ENCODE data around the gene TH.

Gene TH

DNA sequence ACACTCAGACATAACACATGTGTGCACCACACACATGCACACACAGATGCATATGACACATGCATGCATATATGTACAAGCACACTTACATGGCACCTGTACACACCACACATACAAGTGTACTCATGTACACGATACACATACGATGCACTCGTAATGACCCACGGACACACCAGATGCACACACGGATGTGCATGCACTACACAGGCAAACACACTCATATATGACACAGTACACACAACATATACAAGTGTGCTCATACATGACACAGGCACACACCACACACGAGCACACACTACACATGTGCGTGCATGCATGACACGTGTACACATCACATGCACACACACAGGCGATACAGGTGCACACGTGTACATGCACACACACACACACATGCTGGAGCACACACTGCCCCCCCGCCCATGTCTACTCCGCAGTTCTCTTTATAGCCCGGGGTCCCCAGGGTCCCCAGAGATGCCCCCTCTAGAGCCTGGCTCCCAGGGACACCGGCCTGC, 4.8 kb upstream of the TH start:
- DNase-seq = no peak

DNA sequence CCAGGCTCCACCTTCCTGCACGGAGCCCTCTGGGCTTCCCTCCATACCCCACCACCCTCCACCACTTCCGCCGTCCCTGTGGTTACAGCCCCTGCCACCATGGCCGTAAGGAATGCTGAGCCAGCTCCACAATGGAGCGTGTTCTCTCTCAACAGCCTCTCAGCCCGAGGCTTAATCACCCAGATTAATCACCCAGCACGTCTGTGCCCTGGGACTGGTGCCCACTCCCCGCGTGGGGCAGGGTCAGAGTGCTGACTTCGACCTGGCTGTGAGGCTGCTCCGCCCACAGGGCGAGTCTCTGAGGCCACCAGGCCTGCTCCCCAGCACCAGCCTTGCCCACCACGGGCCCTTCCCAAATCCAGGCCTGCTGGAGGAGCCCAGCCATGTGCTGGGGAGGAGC, 4.0 kb upstream of the TH start:
- DNase-seq = no peak

DNA sequence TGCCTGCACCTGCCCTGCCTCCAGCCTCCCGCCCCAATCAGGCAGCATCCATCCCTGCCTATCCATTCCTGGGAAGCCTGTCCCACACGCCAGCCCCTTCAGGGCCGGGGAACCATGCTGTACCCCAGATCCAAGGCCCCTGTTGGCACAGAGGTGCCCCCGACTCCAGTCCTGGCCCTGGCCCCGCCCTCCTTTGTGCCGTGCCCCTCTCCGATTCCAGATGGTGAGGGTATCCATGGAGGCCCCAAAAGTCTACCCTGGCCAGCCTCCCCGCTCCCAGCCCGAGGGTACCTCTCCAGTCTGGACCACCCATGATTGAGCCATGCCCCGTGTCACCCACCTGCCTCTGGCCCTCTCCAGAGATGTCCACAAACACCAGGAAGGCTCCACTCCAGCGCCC, 2.7 kb upstream of the TH start:
- no peak for DNase-seq

DNA sequence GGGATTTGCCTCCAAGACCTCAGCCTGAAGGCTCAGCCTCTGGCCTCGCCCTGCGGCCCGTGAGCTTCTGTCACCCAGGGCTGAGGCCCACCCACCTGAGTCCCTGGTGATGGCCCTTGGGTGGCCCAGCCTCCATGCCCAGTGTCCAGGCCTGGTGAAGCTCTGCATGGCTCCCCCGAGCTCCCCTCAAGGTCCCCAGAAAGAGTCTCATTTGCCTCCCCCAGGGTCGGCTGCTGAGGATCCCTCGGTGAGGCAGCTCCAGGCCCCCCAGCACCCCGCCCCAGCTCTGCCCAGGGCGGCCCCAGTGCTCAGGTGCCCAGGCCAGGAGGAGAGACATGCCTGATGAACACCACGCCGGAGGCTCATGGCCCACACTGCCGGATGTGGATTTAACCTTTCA, 2.1 kb upstream of the TH start:
- no peak for DNase-seq

DNA sequence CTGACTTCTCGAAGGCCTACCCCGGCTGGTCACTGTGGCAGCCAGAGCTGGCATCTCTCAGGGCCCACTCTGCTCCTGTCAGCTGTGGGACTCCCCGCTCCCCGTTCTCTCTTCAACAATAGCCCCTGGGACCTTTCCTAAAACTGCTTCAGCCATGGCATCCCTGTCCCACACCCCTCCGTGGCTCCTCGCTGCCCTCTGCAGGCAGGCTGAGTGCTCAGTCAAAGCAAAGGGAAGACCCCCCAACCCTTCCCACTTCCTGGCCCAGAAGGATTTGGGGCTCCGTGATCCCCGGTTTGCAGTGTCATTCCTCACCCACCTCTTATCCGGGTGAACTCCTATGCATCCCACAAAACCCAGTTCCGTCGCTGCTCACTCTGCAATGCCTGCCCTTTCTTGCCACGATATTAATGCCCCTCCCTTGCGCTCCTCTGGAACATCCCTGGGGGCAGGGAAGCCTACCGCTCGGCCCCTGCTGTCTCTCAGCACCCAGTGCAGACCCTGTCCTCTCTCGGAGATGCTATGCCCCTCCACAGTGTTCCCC, 1.6 kb upstream of the TH start:
- DNase-seq = no peak

DNA sequence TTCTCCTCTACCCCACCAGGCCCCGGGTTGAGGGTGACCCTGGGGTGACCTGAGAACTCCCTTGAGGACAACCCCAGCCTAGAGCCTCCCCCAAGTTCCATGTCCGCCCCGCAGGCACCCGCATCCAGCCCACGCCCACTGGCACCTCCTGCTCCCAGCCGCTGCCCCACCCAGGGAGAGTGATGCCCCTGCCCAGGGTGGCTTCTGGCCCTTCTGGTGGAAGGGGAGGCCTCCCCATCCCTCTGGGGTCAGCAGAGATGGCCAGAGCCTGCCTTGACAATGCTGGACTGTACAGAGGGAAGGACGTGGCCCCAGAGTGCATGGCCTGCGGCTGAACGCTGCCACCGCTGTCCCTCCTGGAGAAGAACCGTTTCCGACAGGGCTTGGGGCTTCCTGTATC, 1.1 kb upstream of the TH start:
- DNase-seq = no peak

DNA sequence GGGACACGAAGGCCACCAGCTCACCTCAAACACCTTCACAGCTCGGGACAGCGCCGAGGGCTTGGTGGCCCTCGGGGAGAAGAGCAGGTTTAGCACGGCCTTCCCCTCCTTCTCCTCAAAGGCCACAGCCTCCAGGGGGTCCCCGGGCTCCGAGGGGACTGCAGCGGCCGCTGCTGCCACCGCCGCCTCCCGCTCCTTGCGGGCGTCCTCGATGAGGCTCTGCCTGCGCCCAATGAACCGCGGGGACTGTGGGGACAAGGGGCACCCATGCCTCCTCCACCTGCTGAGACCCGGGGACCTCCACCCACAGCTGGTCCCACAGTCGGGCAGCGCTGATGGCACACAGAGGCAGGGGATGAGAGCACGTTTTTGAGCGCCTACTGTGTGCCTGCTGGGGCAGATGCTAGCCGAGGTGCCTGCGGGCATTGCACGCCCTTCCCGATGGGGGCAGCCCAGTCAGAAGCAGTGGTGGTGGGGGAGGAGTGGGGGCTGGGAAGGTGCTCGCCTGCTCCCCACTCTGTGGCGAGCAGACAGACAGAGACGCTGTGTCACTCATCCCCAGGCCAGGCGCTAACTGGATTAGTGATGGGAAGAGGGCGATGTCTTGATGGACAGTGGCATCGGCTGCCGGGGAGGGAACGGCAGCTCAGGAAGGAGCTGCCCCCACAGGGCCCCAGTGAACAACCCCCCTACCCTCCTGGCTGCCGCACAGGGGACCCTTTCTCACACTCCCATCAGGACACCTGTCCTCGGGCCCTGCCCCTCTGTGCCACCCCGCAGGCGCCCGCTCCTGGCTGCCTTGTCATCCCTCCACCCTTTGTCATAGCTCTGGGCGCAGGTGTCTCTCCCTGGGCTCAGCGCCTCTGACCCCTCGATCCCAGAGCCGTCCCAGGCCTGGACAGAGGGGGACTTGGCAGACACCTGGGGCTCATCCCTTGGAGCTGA, 1.7 kb downstream of the TH start:
- no peak for DNase-seq

DNA sequence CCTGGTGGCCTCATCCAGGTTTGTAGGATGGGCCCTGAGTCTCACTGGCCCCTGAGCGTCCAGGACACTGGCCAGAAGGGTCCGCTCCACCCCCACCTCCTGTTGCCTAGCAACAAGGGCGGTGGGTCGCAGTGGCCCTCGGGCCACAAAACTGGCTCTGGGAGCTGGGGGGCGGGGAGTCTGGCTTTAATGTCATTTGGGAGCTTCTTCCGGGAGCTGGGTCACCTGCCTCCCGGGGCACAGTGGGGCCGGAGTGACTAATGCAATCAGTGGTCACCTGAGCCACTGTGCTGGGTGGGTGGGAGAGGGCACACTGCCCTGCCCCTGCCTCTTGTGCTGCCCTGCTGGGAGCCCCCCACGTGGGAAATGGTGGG, 2.6 kb downstream of the TH start:
- DNase-seq = no peak

DNA sequence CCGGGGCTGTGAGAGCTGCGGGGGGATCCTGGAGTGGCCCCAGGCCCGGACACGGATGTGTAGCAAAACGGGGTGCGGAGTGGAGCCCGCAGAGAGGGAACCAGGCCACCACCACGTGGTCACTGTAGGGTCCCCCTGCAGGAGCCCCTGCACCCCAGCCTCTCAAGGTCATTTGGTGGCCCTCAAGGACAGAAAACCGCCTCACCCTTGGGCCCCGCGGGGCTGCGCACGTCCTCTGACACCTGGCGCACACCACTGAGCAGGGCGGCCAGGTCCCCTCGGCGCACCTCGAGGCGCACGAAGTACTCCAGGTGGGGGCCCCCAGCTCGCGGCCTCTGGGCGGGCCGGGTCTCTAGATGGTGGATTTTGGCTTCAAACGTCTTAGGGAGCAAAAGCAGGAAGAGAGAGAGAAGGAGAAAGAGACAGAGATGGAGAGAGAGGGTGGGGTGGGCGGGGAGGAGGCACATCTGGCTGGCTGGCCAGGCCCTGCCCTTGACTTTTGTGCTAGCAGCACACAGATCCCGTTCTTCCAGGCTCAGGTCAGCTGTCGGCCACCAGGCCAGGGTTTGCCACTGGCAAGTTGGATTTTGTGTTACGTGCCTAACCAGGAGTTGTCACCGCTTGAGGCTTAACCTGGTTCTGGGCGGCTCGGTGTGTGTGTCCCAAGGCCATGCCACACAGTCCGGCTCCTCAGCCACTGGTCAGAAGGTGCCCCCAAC, 3.2 kb downstream of the TH start:
- DNase-seq = no peak

DNA sequence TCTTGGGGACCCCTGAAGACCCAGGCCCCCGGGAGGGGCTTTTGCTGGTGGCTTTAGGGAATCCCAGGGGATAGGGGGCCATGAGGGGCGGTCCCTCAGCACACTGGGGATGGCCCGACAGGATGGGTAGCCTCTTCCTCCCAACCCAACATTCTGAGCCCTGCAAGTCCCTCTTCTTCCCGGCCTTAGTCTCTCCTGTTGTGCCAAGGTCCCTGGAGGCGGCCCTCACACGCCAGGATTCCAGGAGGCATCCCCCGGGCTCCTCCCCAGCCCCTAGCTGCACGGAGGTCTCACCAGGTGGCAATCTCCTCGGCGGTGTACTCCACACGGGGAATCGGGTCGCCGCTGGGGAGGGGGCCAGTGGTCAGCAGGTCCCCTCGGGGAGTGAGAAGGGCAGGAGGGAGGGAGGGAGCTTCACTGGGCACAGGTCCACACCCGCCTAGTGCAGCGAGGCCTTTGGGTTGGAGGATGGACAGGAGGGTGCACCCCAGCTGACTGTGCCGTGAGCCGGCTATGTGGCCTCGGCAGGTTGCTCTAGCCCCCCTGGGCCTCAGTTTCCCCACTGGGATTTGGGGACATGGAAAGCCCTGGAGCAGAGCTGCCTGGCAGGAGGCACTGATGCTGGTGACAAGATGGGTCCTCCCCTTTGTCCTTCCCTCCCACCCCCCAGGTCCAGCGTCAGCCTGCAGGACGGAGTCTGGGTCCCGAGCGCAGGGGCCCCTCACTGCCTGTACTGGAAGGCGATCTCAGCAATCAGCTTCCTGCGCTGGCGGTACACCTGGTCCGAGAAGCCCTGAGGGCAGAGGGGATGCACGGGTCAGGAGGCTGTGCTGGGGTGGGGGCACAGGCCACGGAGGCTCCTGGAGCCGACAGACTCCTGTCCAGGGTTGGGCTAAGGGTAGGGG, 4.2 kb downstream of the TH start:
- no peak for DNase-seq

DNA sequence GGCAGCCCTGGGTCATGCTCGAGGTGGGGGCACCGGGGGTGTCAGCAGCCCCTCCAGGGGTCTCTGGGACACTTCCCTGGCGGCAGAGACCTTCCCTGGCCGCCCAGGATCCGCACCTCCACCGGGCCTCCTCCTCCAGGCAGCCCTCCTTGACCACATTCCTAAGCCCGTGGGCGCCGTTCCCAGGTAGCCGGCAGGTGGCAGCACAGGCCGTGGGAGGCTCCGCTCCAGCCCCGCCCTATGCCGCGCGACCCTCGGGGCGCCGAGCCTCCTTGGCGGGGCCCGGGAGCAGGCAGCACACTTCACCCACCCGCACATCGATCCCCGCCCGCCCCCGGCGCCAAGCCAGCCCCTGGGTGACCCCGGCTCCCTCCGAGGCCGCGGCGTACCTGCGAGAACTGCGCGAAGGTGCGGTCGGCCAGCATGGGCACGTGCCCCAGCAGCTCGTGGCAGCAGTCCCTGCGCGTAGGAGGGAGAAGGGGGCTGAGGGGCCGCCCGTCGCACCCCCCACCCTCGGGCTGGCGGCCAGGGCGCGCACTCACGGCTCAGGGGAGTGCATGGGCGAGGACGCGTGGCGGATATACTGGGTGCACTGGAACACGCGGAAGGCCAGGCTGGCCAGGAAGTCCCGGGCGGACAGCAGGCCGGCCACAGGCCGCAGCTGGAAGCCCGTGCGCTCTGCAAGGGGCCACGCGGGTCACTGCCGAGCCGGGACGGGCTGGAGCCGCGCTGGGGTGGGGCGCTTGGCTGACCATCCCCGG, 5.3 kb downstream of the TH start:
- peak; percentile 21 for DNase-seq

DNA sequence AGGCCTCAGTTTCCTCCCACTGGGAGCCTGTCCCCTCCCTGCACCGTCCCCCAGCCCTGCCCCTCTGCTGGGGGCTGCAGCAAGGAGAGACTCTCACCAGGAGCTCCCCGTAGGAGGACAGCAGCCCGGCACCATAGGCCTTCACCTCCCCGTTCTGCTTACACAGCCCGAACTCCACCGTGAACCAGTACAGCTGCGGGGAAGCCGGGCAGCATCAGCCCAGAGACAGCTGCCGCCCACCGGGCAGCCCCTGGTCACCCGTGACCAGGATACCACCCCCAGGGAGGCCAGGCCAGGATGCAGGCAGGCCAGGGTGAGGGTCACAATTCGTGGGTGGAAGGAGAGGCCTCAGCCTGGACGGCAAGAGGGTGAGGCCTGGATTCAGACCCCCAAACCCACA, 6.0 kb downstream of the TH start:
- no peak for DNase-seq

DNA sequence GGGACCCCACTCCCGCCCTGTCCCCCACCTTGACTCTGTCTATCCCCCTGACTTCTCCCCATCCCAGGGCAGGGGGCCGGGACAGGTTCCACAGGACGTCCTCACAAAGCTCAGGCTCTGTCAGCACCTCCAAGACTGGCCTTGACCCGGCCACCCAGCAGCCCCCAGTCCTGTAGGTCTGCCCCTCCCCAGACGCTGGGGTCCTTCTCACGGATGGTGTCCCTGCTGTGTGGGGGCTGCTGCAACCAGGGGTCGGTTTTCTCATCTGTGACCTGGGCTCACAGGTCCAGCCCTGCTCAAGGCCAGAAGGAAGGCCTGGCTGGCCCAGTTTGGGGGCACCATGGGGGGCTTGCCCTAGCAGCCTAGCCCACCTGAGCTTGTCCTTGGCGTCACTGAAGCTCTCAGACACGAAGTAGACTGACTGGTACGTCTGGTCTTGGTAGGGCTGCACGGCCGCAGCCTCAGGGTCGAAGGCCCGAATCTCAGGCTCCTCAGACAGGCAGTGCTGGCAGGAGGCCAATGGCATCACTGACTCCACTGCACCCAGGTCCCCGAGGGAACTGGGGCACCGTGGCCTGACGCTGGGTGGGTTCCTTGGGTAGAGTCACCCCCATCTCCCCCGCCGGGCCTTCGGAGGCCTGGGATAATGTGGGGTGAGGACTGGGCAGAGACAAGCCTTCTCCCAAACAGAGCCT, 6.6 kb downstream of the TH start:
- no peak for DNase-seq

DNA sequence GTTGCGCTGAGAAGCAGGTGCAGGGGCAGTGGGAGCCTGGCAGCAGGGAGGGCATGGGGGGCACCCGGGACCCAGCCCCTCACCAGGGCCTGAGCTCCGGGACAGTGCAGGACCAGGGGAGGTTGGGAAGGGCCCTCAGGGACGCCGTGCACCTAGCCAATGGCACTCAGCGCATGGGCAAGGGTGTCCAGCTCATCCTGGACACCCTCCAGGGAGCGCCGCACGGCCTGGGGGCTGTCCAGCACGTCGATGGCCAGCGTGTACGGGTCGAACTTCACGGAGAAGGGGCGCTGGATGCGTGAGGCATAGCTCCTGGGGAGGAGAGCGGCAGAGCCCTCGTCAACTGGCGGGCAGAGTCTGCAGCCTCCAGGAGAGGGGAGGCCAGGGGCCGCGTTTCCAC, 7.5 kb downstream of the TH start:
- DNase-seq = no peak

DNA sequence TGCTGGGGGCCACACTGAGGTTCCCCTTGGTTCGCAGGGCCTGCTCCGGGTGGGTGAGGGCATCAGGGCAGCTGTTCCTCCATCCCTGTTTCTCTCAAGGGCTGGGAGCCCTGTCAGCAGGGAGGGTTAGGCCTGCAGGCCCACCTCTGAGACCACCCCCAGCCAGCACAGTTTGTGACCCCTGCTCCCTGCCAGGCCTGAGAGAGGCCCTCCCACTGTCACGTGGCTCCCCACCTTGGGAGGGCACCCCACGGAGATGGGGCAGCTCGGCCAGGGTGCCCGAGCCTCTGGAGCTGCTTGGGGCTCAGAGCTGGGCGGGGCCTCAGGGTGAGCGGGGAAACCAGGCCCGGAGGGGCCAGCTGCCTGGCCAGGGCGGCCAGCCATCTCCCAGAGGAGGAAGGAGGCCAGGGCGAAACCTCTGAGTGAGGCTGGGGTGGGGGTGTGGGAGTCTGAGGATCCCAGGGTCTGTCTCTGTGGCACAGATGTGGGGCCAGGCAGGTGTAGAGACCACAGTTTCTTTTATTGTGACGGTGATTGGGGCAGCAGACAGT, 8.1 kb downstream of the TH start:
- no peak for DNase-seq

DNA sequence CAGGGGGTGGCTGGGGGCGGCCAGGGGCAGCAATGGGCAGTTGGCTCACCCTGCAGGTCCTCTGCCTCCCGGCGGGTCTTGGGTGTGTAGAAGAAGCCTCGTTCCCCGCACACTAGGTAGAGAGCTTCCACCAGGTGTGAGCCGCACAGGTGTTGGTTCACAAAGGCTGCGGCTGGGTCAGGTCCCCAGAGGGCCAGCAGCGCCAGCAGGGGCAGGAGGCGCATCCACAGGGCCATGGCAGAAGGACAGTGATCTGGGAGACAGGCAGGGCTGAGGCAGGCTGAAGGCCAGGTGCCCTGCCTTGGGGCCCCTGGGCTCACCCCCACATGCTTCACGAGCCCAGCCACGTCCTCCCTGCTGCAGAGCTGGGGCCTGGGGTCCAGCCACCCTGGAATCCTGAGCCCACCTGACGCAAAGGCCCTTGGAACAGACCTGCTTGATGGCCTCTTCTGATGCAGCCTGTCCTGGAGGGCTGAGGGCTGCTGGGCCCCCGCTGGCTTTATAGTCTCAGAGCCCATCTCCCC, 10.8 kb downstream of the TH start, which contains the start of gene INS:
INS (minus strand) TSS at position 474 of the 524 bp plus-strand sequence; CDS start at position 236, 238 bp downstream.
- DNase-seq = no peak

DNA sequence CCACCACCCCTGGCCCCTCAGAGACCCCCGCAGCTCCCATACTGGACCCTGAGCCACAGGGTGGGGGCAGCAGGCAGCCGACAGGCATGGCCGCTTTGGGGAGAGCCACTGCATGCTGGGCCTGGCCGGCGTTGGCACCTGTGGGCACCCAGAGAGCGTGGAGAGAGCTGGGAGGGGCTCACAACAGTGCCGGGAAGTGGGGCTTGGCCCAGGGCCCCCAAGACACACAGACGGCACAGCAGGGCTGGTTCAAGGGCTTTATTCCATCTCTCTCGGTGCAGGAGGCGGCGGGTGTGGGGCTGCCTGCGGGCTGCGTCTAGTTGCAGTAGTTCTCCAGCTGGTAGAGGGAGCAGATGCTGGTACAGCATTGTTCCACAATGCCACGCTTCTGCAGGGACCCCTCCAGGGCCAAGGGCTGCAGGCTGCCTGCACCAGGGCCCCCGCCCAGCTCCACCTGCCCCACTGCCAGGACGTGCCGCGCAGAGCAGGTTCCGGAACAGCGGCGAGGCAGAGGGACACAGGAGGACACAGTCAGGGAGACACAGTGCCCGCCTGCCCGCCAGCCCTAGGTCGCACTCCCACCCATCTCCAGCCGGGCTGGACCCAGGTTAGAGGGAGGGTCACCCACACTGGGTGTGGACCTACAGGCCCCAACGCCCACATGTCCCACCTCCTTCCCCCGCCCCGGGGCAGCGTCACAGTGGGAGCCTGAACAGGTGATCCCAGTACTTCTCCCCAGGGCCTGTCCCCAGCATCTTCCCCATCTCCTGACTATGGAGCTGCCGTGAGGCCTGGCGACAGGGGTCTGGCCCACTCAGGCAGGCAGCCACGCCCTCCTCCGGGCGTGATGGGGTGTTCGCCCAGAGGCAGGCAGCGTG, 11.8 kb downstream of the TH start:
- no peak for DNase-seq

DNA sequence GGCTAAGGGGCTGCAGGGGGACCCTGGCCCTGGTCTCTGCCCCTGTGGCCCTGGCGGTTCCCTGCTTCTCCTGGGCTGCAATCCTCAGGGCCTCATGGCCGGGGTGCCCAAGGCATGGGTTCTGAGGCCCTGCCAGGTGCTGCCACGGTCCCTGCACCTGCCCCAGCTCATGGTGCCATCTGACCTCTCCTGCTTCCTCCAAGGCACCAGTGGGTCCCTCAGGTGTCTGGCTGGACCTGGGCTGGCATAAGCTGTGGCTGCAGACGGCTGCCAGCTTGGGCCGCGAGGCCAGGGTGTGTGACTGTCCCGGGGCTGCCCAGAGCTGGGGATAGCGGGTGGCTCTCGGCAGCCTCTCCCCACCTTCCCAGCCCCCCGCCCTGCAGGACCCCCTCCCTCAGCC, 12.6 kb downstream of the TH start:
- DNase-seq = no peak

DNA sequence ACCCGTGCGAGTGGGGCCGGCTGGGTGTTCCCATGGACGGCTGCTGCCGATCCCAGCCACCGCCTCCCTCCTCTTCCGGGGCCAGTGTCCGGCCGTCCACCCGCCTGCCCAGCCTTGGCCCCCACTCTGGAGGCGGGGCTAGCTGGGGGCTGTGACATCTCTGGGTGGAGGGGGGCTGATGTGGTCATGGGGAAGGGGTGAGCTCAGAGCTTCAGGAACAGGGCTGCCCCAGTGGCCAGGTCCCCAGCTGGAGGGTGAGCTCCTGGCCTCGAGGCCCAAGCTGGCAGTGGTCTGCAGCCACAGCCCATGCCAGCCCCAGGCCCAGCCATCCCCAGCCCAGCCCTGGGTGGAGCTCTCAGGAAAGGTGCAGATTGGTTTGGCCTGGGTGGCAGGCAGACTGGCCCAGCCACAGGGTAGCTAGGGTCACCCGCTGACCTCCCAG, 13.3 kb downstream of the TH start:
- DNase-seq = no peak
